ENCODE measurements around the gene PDE6H. TPM values are rescaled to one million over a fixed set of nuclear protein-coding genes. Genes with fewer than 3 reads are reported as not detected.
A peak's percentile ranks its signal among the peaks of the same experiment; 100 is the strongest.

The PDE6H gene
- total RNA-seq, 4 donors from 2014 or later, result not detected

GRCh38 chr12:14999695-15000365 lies 27.0 kb downstream of the PDE6H start:
- no peak overlapping the region for H3K4me3 ChIP-seq
- no peaks in the 10 kb centered on the region for H3K36me3 ChIP-seq
- no peaks in the 10 kb centered on the region for H3K27me3 ChIP-seq
- WGBS, 2 donors (ENCODE audit: low coverage in 1 of 2), result 41 to 79% methylated on average over 2 of the region's 2 CpGs
- peaks cover 11 to 31% (median 14%) of the 10 kb centered on the region in 3 donors for H3K4me1 ChIP-seq
- no peak for ATAC-seq
- H3K9me3 ChIP-seq, result no peaks in the 10 kb centered on the region
- H3K27ac ChIP-seq, result no peak overlapping the region
- TF ChIP-seq EP300 (IDR thresholded peaks at IDR 0.05), result no peak
- no peak for TF ChIP-seq POLR2AphosphoS5 (IDR thresholded peaks at IDR 0.05)
- TF ChIP-seq CTCF (IDR thresholded peaks at IDR 0.05), result no peak
- no peak for TF ChIP-seq POLR2A (IDR thresholded peaks at IDR 0.05)

- 90 to 100% methylated on average over 1 to 2 of the region's 2 CpGs for WGBS, 2 donors (ENCODE audit: low coverage in 1 of 2)
Measured at GRCh38 chr12:15000575-15000974, 27.7 kb downstream of the PDE6H start.

GRCh38 chr12:15001733-15002382 lies 29.0 kb downstream of the PDE6H start:
- H3K4me1 ChIP-seq, result peaks cover 5 to 21% (median 6%) of the 10 kb centered on the region in 3 donors
- 13% methylated on average over 3 to 6 of the region's 6 CpGs for WGBS, 2 donors (ENCODE audit: low coverage in 1 of 2)
- H3K9me3 ChIP-seq, result no peaks in the 10 kb centered on the region
- no peak overlapping the region for H3K4me3 ChIP-seq
- TF ChIP-seq POLR2A (IDR thresholded peaks at IDR 0.05) (no peak), EP300 (IDR thresholded peaks at IDR 0.05) (no peak), CTCF (IDR thresholded peaks at IDR 0.05) (peak in 1 of 4 experiments; percentile 28), POLR2AphosphoS5 (IDR thresholded peaks at IDR 0.05) (peak; percentile 58)
- no peaks in the 10 kb centered on the region for H3K27me3 ChIP-seq
- ATAC-seq, result peak; percentile 85
- peak overlapping the region; percentile 34 to 68 (median 60) for H3K27ac ChIP-seq
- no peaks in the 10 kb centered on the region for H3K36me3 ChIP-seq

More at GRCh38 chr12:15000575-15000974, 27.7 kb downstream of the PDE6H start:
- no peak for ATAC-seq
- TF ChIP-seq POLR2A (IDR thresholded peaks at IDR 0.05), result no peak
- TF ChIP-seq CTCF (IDR thresholded peaks at IDR 0.05), result no peak
- no peak for TF ChIP-seq EP300 (IDR thresholded peaks at IDR 0.05)
- no peak for TF ChIP-seq POLR2AphosphoS5 (IDR thresholded peaks at IDR 0.05)
- Histone ChIP-seq H3K9me3 (no peaks in the 10 kb centered on the region), H3K27ac (no peak overlapping the region), H3K36me3 (no peaks in the 10 kb centered on the region), H3K27me3 (no peaks in the 10 kb centered on the region), H3K4me3 (no peak overlapping the region), H3K4me1 (peaks cover 6 to 24% (median 7%) of the 10 kb centered on the region in 3 donors)

DNA sequence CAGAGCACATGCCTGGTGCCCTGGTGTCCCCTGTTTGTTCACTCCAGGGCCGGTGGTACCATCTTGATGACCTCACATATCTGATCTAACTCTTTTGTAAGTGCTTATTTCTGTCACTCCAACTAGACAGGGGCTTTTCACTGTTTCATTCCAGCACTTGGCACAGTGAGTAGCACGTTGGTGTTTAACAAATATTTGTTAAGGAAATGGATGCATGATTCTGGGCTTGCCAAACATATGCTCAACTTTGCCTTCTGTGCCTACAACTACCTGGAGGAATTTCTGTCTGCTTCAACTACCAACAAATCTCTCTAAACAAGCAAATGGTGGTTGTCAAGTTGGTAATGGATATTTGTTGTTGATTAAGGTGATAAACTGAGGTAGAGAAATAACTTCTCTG lies 31.6 kb downstream of the PDE6H start:
- TF ChIP-seq EP300 (IDR thresholded peaks at IDR 0.05) (no peak), POLR2AphosphoS5 (IDR thresholded peaks at IDR 0.05) (no peak), POLR2A (IDR thresholded peaks at IDR 0.05) (no peak), CTCF (IDR thresholded peaks at IDR 0.05) (no peak)
- H3K36me3 ChIP-seq, result no peaks in the 10 kb centered on the region
- no peaks in the 10 kb centered on the region for H3K9me3 ChIP-seq
- no peak overlapping the region for H3K4me3 ChIP-seq
- no peak overlapping the region for H3K27ac ChIP-seq
- ATAC-seq, result no peak
- no peaks in the 10 kb centered on the region for H3K27me3 ChIP-seq
- WGBS, 2 donors (ENCODE audit: low coverage in 1 of 2), result 74 to 92% methylated on average over 2 of the region's 2 CpGs
- peaks cover 5 to 26% (median 12%) of the 10 kb centered on the region in 3 donors for H3K4me1 ChIP-seq

- H3K4me1 ChIP-seq, result peaks cover 5 to 26% (median 12%) of the 10 kb centered on the region in 3 donors
- TF ChIP-seq CTCF (IDR thresholded peaks at IDR 0.05) (no peak), POLR2AphosphoS5 (IDR thresholded peaks at IDR 0.05) (no peak), EP300 (IDR thresholded peaks at IDR 0.05) (no peak), POLR2A (IDR thresholded peaks at IDR 0.05) (no peak)
- H3K9me3 ChIP-seq, result no peaks in the 10 kb centered on the region
- H3K27ac ChIP-seq, result no peak overlapping the region
- H3K36me3 ChIP-seq, result no peaks in the 10 kb centered on the region
- H3K27me3 ChIP-seq, result no peaks in the 10 kb centered on the region
- no peak for ATAC-seq
- no peak overlapping the region for H3K4me3 ChIP-seq
Measured at GRCh38 chr12:15005064-15005463, 32.2 kb downstream of the PDE6H start.

All from gastroesophageal sphincter (tissue), 4 donors.